WTC11 (cell line): Measurements from ENCODE around the gene MRPL14. TPM values are rescaled to one million over a fixed set of nuclear protein-coding genes. Genes with fewer than 3 reads are reported as not detected.

Source experiments
- ATAC-seq: fragments of 200-7000 bp; cut with Tn5 transposase; 2 replicates; pipeline ENCODE4 v1.10.0; 2021; ENCODE audit warnings: mild to moderate bottlenecking, moderate library complexity
- CTCF ChIA-PET: fragments of 300-600 bp; sonication (Branson Sonifier 250); formaldehyde crosslinking; loops from one replicate; lab custom pipeline; 2021; ENCODE audit warnings: antibody characterized with exemption; lab: Charles Lee
- POLR2A ChIA-PET: fragments of 350-600 bp; sonication (Branson Sonifier 250); formaldehyde crosslinking; loops from one replicate; lab custom pipeline; 2021; ENCODE audit warnings: antibody characterized with exemption; lab: Charles Lee
- DNase-seq: peaks from one replicate; pipeline ENCODE4 v3.0.0; 2021; ENCODE audit warnings: low spot score
- H3K27ac Mint-ChIP-seq: 2 replicates; pipeline ENCODE4 v1.8.0; 2021; ENCODE audit warnings: mixed read lengths
- H3K27me3 Mint-ChIP-seq: 2 replicates; pipeline ENCODE4 v1.8.0; 2021; ENCODE audit warnings: low read depth, mild to moderate bottlenecking, moderate library complexity, mixed read lengths
- H3K36me3 Mint-ChIP-seq: 2 replicates; pipeline ENCODE4 v1.8.0; 2021; ENCODE audit warnings: mixed read lengths
- H3K4me1 Mint-ChIP-seq: 2 replicates; pipeline ENCODE4 v1.8.0; 2022; ENCODE audit warnings: mixed read lengths
- H3K4me3 Mint-ChIP-seq: 2 replicates; pipeline ENCODE4 v1.8.0; 2021; ENCODE audit warnings: mild to moderate bottlenecking, moderate library complexity, mixed read lengths
- H3K9me3 Mint-ChIP-seq: 2 replicates; pipeline ENCODE4 v1.8.0; 2021; ENCODE audit warnings: mixed read lengths
- CREB1 ChIP-seq: sonication (generic); formaldehyde crosslinking; IDR thresholded peaks from 2 replicates; pipeline ENCODE4 v1.8.0; 2023; ENCODE audit warnings: mild to moderate bottlenecking, missing genetic modification reagents
- CTCF ChIP-seq: fragments of 200-600 bp; IDR thresholded peaks from 2 replicates; pipeline ENCODE4 v1.8.0; 2022; ENCODE audit warnings: antibody characterized with exemption
- FOXP4 ChIP-seq: sonication (generic); formaldehyde crosslinking; IDR thresholded peaks from 2 replicates; pipeline ENCODE4 v1.8.0; 2022; ENCODE audit warnings: mild to moderate bottlenecking, missing genetic modification reagents
- JUN ChIP-seq: sonication (generic); formaldehyde crosslinking; IDR thresholded peaks from 2 replicates; pipeline ENCODE4 v1.8.0; 2023; ENCODE audit warnings: mild to moderate bottlenecking, missing genetic modification reagents
- RORB ChIP-seq: fragments of 250-450 bp; sonication (Bioruptor Pico); IDR thresholded peaks from 2 replicates; pipeline ENCODE4 v1.9.0; 2021; ENCODE audit warnings: mild to moderate bottlenecking
- SP1 ChIP-seq: sonication (generic); formaldehyde crosslinking; conservative IDR thresholded peaks from 2 replicates; pipeline ENCODE4 v1.8.1; 2022; ENCODE audit warnings: missing genetic modification reagents
- ZNF121 ChIP-seq: sonication (generic); formaldehyde crosslinking; IDR thresholded peaks from 2 replicates; pipeline ENCODE4 v1.8.0; 2023; ENCODE audit warnings: missing genetic modification reagents
- ZNF232 ChIP-seq: sonication (generic); formaldehyde crosslinking; IDR thresholded peaks from 2 replicates; pipeline ENCODE4 v1.8.0; 2022; ENCODE audit warnings: mild to moderate bottlenecking, missing genetic modification reagents
- total RNA-seq: library from RNA; stranded (reverse); gene quantifications from 3 replicates; pipeline ENCODE4 v1.2.3, GENCODE V29; 2021
- TF ChIP-seq, protein P1 (sequence below): fragments of 250-450 bp; sonication (Bioruptor Pico); IDR thresholded peaks from 2 replicates; pipeline ENCODE4 v1.9.0; 2021; ENCODE audit warnings: moderate library complexity, mild to moderate bottlenecking, inconsistent platforms, borderline replicate concordance
- TF ChIP-seq, protein P2 (sequence below): sonication (generic); formaldehyde crosslinking; IDR thresholded peaks from 2 replicates; pipeline ENCODE4 v1.8.1; 2023; ENCODE audit warnings: mild to moderate bottlenecking, missing genetic modification reagents
- TF ChIP-seq, protein P3 (sequence below): sonication (generic); formaldehyde crosslinking; IDR thresholded peaks from 2 replicates; pipeline ENCODE4 v1.8.0; 2023; ENCODE audit warnings: mild to moderate bottlenecking, missing genetic modification reagents
- TF ChIP-seq, protein P4 (sequence below): sonication (generic); formaldehyde crosslinking; IDR thresholded peaks from 2 replicates; pipeline ENCODE4 v1.8.1; 2022; ENCODE audit warnings: low read depth, missing genetic modification reagents, borderline replicate concordance

The MRPL14 gene
- total RNA-seq, 1 experiment from 2014 or later = 74.2 TPM

DNA sequence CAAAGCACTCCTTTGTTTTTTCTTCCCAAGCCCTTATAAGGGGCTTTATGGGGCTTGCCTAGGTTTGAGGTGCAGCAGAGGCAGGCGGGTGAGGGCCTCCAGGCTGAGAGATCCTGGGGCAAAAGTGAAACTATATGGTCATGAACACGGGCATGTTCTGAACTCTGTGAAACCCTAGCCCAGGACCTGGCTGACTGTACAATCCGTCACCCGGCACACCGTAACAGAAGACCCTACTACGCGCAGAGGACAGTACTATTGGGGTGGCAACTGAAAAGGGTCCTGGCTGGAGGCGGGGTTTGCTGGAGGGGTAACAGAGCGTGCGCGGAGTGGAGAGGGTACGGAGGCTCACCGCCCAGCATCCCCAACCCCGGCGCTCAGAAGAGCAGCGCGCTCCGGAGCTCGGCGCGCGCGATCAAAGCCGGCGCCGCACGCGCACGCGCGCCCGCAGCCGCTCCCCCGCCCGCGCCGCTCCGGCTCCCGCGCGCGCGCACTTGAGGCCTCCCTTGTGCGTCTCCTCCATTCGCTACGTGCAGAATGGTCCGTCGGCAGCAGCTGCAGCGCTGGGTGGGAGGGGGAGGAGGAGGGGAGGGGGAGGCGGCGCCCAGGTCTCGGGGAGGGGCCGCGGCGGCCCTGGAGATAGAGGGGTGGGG is 54.2 kb downstream of the MRPL14 start:
- peak; percentile 62 for ATAC-seq
- Mint-ChIP-seq H3K4me3 (peak overlapping the region; percentile 82), H3K27me3 (no peaks in the 10 kb centered on the region; the same call in 1 of the 2 replicates), H3K9me3 (no peaks in the 10 kb centered on the region), H3K27ac (peak overlapping the region; percentile 93), H3K36me3 (no peaks in the 10 kb centered on the region), H3K4me1 (peaks cover 51% of the 10 kb centered on the region)
- ChIA-PET CTCF (interaction anchor here (0.6 to 6.6 kb wide), 24 partner anchors 9 to 465 kb away, joined by 3 to 96 read pairs (median 7); partner anchors contain the start of gene VEGFA), POLR2A (interaction anchor here (1.0 to 1.5 kb wide), 5 partner anchors 10 to 443 kb away, joined by 3 to 5 read pairs (median 4); partner anchors contain the start of genes GTPBP2 and VEGFA)
- DNase-seq = peak; percentile 83
- TF ChIP-seq FOXP4 (CRISPR knock-in tag) = no peak
- TF ChIP-seq RORB = no peak
- TF ChIP-seq, protein P1, sequence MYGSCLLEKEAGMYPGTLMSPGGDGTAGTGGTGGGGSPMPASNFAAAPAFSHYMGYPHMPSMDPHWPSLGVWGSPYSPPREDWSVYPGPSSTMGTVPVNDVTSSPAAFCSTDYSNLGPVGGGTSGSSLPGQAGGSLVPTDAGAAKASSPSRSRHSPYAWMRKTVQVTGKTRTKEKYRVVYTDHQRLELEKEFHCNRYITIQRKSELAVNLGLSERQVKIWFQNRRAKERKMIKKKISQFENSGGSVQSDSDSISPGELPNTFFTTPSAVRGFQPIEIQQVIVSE = no peak
- 0 out of 2 replicates have a peak, but pooled peaks have one; percentile 8 for TF ChIP-seq SP1 (CRISPR knock-in tag)
- no peak for TF ChIP-seq JUN (CRISPR knock-in tag)

DNA sequence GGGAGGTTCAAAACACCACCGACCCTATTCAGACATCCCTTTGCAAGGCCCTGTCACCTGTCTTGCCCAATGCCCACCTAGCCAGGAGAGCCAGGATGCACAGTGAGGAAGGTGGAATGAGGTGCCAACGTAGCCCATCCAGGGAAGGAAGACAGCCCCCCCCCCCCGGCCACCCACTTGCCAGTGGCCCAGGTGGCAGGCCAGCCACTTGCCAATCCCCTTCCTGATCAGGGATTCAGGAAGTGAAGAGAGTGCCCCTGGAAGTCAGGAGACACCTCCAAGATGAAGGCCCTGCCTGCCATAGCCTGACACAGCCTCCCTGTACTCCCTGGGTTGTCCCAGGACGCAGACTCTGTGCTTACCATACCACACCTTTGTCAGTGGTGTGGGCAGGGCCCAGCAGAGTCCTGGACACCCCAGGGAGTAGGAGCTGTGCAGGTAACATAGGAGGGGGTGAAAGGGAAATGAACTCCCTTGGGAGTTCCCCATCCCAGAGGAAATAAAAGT is 54.7 kb downstream of the MRPL14 start:
- POLR2A ChIA-PET = interaction anchor here (1.5 kb wide), 2 partner anchors 10 to 302 kb away, joined by 5 read pairs; partner anchors contain the start of gene VEGFA
- no peak for DNase-seq
- ATAC-seq = no peak
- H3K36me3 Mint-ChIP-seq = no peaks in the 10 kb centered on the region
- H3K27ac Mint-ChIP-seq = peak overlapping the region; percentile 93; the same call in 1 of the 2 replicates
- CTCF ChIA-PET = interaction anchor here (1.0 to 6.6 kb wide), 9 partner anchors 9 to 464 kb away, joined by 3 to 96 read pairs (median 12); partner anchors contain the start of gene VEGFA
- no peak for TF ChIP-seq ZNF232 (CRISPR knock-in tag)
- TF ChIP-seq, protein P2, sequence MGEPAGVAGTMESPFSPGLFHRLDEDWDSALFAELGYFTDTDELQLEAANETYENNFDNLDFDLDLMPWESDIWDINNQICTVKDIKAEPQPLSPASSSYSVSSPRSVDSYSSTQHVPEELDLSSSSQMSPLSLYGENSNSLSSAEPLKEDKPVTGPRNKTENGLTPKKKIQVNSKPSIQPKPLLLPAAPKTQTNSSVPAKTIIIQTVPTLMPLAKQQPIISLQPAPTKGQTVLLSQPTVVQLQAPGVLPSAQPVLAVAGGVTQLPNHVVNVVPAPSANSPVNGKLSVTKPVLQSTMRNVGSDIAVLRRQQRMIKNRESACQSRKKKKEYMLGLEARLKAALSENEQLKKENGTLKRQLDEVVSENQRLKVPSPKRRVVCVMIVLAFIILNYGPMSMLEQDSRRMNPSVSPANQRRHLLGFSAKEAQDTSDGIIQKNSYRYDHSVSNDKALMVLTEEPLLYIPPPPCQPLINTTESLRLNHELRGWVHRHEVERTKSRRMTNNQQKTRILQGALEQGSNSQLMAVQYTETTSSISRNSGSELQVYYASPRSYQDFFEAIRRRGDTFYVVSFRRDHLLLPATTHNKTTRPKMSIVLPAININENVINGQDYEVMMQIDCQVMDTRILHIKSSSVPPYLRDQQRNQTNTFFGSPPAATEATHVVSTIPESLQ = no peak
- no peaks in the 10 kb centered on the region for H3K9me3 Mint-ChIP-seq
- H3K27me3 Mint-ChIP-seq = no peaks in the 10 kb centered on the region; the same call in 1 of the 2 replicates
- peak overlapping the region; percentile 82 for H3K4me3 Mint-ChIP-seq
- peaks cover 52% of the 10 kb centered on the region for H3K4me1 Mint-ChIP-seq

- H3K36me3 Mint-ChIP-seq = no peaks in the 10 kb centered on the region
- no peak overlapping the region for H3K27ac Mint-ChIP-seq
- TF ChIP-seq, protein P3, sequence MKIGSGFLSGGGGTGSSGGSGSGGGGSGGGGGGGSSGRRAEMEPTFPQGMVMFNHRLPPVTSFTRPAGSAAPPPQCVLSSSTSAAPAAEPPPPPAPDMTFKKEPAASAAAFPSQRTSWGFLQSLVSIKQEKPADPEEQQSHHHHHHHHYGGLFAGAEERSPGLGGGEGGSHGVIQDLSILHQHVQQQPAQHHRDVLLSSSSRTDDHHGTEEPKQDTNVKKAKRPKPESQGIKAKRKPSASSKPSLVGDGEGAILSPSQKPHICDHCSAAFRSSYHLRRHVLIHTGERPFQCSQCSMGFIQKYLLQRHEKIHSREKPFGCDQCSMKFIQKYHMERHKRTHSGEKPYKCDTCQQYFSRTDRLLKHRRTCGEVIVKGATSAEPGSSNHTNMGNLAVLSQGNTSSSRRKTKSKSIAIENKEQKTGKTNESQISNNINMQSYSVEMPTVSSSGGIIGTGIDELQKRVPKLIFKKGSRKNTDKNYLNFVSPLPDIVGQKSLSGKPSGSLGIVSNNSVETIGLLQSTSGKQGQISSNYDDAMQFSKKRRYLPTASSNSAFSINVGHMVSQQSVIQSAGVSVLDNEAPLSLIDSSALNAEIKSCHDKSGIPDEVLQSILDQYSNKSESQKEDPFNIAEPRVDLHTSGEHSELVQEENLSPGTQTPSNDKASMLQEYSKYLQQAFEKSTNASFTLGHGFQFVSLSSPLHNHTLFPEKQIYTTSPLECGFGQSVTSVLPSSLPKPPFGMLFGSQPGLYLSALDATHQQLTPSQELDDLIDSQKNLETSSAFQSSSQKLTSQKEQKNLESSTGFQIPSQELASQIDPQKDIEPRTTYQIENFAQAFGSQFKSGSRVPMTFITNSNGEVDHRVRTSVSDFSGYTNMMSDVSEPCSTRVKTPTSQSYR (CRISPR knock-in tag) = no peak
- TF ChIP-seq, protein P4, sequence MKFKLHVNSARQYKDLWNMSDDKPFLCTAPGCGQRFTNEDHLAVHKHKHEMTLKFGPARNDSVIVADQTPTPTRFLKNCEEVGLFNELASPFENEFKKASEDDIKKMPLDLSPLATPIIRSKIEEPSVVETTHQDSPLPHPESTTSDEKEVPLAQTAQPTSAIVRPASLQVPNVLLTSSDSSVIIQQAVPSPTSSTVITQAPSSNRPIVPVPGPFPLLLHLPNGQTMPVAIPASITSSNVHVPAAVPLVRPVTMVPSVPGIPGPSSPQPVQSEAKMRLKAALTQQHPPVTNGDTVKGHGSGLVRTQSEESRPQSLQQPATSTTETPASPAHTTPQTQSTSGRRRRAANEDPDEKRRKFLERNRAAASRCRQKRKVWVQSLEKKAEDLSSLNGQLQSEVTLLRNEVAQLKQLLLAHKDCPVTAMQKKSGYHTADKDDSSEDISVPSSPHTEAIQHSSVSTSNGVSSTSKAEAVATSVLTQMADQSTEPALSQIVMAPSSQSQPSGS (CRISPR knock-in tag) = no peak
- TF ChIP-seq CTCF (no peak), CREB1 (no peak), ZNF121 (peak; percentile 47; the same call in 1 of the 2 replicates)
- H3K4me1 Mint-ChIP-seq = peaks cover 50% of the 10 kb centered on the region
- no peak overlapping the region for H3K4me3 Mint-ChIP-seq
- no peaks in the 10 kb centered on the region; the same call in 1 of the 2 replicates for H3K27me3 Mint-ChIP-seq
- DNase-seq (no peak), ATAC-seq (no peak)
- no peaks in the 10 kb centered on the region for H3K9me3 Mint-ChIP-seq
- CTCF ChIA-PET = interaction anchor here (1.4 to 6.6 kb wide), 4 partner anchors 8 to 302 kb away, joined by 3 to 96 read pairs (median 39); partner anchors contain the start of gene VEGFA
- POLR2A ChIA-PET = no interaction called here
Observed at GRCh38 chr6:44071670-44072451, 55.4 kb downstream of the MRPL14 start.
